K562 (cell line): ENCODE measurements around the gene TRIM2. TPM values are rescaled to one million over a fixed set of nuclear protein-coding genes. Genes with fewer than 3 reads are reported as not detected.

Experiments used
- ATAC-seq: fragments of 200-7000 bp; cut with Tn5 transposase; 3 replicates; pipeline ENCODE4 v1.9.1; 2020; ENCODE audit warnings: moderate library complexity
- BruUV-seq: library from RNA; stranded (reverse); fragments of 400-500 nt; replicated peaks from 2 replicates; lab custom pipeline; 2021; lab: Mats Ljungman, UMichigan
- CTCF ChIA-PET: fragments of 300-600 bp; formaldehyde crosslinking; extraction: SDS; loops from one replicate; lab custom pipeline; 2021; ENCODE audit warnings: low intra/inter-chr PET ratio; lab: Yijun Ruan, JAX
- POLR2A ChIA-PET: fragments of 300-600, 350-650 bp; sonication (Branson Sonifier 250); formaldehyde crosslinking; extraction: SDS; loops from one replicate; lab custom pipeline; 2021; ENCODE audit warnings: antibody characterized with exemption, inconsistent platforms; lab: Yijun Ruan, JAX
- DNase-seq, 4 experiments: peaks; one replicate each; pipeline versions ENCODE4 v3.0.0 to v3.0.0-alpha.2; 2011 to 2018; ENCODE audit warnings: low spot score in 3 of 4, mixed read lengths in 3 of 4; ENCODE audit errors: extremely low read depth in 1 of 4
- FAIRE-seq: peaks from 2 replicates; lab custom pipeline; 2011; peaks lifted over from hg19 to GRCh38; lab: Jason Lieb, UNC
- H2AFZ ChIP-seq: 2 replicates; pipeline ENCODE4 v1.6.0; 2011; ENCODE audit warnings: low read depth, low read length, control low read depth, inconsistent platforms
- H3K27ac ChIP-seq: fragments of 200-600 bp; 3 replicates; pipeline ENCODE4 v1.8.0; 2011; ENCODE audit warnings: low read depth, mild to moderate bottlenecking, control low read depth, inconsistent platforms, low read length, moderate library complexity, mixed read lengths; ENCODE audit errors: extremely low read depth
- H3K27me3 ChIP-seq, 2 experiments: fragments of 300-600 bp in 1 of 2; 2 replicates in 1 of 2; 3 replicates in 1 of 2; pipeline versions ENCODE4 v1.6.0 to v1.8.0; 2011; ENCODE audit warnings: inconsistent platforms in 2 of 2, low read length in 2 of 2, mild to moderate bottlenecking in 1 of 2, mixed read lengths in 1 of 2, moderate library complexity in 1 of 2; ENCODE audit not compliant: control insufficient read depth in 2 of 2, insufficient read depth in 2 of 2
- H3K36me3 ChIP-seq: fragments of 300-600 bp; 3 replicates; pipeline ENCODE4 v1.8.0; 2011; ENCODE audit warnings: mild to moderate bottlenecking, low read length, inconsistent platforms; ENCODE audit not compliant: control insufficient read depth, insufficient read depth
- H3K4me1 ChIP-seq, 2 experiments: fragments of 200-600 bp in 1 of 2; replicated peaks in 1 of 2; 2 replicates in 1 of 2; 3 replicates in 1 of 2; pipeline versions ENCODE4 v1.5.1 to v1.8.0; 2011; ENCODE audit warnings: inconsistent platforms in 2 of 2, low read length in 2 of 2, mild to moderate bottlenecking in 1 of 2, mixed read lengths in 1 of 2, moderate library complexity in 1 of 2; ENCODE audit not compliant: control insufficient read depth in 2 of 2, insufficient read depth in 2 of 2
- H3K4me2 ChIP-seq: 2 replicates; pipeline ENCODE4 v1.6.1; 2011; ENCODE audit warnings: low read length, control low read depth, inconsistent platforms, mixed read lengths; ENCODE audit not compliant: insufficient read depth
- H3K4me3 ChIP-seq: fragments of 200-600 bp; sonication (generic), shearing (Covaris generic); 2 replicates; pipeline ENCODE4 v1.5.1; 2016; ENCODE audit warnings: control low read depth, inconsistent platforms
- H3K79me2 ChIP-seq: fragments of 200-600 bp; 3 replicates; pipeline ENCODE4 v1.8.0; 2011; ENCODE audit warnings: low read length, inconsistent platforms; ENCODE audit not compliant: control insufficient read depth, insufficient read depth
- H3K9ac ChIP-seq, 2 experiments: 2 replicates each; pipeline versions ENCODE4 v1.6.0 to v1.6.1; 2011; ENCODE audit warnings: low read depth in 2 of 2, low read length in 2 of 2, control low read depth in 1 of 2, inconsistent platforms in 1 of 2, mild to moderate bottlenecking in 1 of 2, mixed read lengths in 1 of 2; ENCODE audit not compliant: insufficient read depth in 1 of 2
- H3K9me1 ChIP-seq: one replicate; pipeline ENCODE4 v1.6.0; 2011; ENCODE audit warnings: inconsistent platforms, mild to moderate bottlenecking, low read length, moderate library complexity; ENCODE audit not compliant: control insufficient read depth, insufficient read depth
- H3K9me3 ChIP-seq: replicated peaks from 2 replicates; pipeline ENCODE4 v1.5.1; 2011; ENCODE audit warnings: low read depth, low read length, inconsistent platforms; ENCODE audit not compliant: control insufficient read depth, insufficient read depth
- H4K20me1 ChIP-seq: replicated peaks from 2 replicates; pipeline ENCODE4 v1.6.1; 2011; ENCODE audit warnings: low read length, inconsistent platforms, mixed read lengths; ENCODE audit not compliant: control insufficient read depth, insufficient read depth
- CBX2 ChIP-seq: fragments of 200-600 bp; sonication (generic); IDR thresholded peaks from one replicate; pipeline ENCODE4 v1.6.1; 2012; ENCODE audit warnings: mild to moderate bottlenecking, low read length, inconsistent platforms; ENCODE audit not compliant: insufficient read depth, poor library complexity, severe bottlenecking
- ETS2 ChIP-seq: IDR thresholded peaks from 2 replicates; pipeline ENCODE4 v1.6.1; 2016; ENCODE audit warnings: borderline replicate concordance, missing genetic modification characterization, mild to moderate bottlenecking, moderate library complexity, missing compliant biosample characterization; ENCODE audit not compliant: poor library complexity, severe bottlenecking
- NBN ChIP-seq: fragments of 450-650 bp; IDR thresholded peaks from 2 replicates; pipeline ENCODE4 v1.6.1; 2016; ENCODE audit warnings: low read depth, mild to moderate bottlenecking
- PHF20 ChIP-seq: fragments of 450-650 bp; IDR thresholded peaks from 2 replicates; pipeline ENCODE4 v1.6.1; 2018; ENCODE audit not compliant: partially characterized antibody
- PTRF ChIP-seq: fragments of 450-650 bp; IDR thresholded peaks from 2 replicates; pipeline ENCODE4 v1.6.1; 2016; ENCODE audit warnings: mild to moderate bottlenecking, missing genetic modification characterization, missing compliant biosample characterization
- RFX5 ChIP-seq: IDR thresholded peaks from 2 replicates; pipeline ENCODE4 v1.6.1; 2011; ENCODE audit warnings: low read depth, mild to moderate bottlenecking, improper control_type of control experiment, low read length
- SIRT6 ChIP-seq: IDR thresholded peaks from one replicate; pipeline ENCODE4 v1.6.1; 2012; ENCODE audit warnings: low read depth, mild to moderate bottlenecking, control low read depth, inconsistent platforms, low read length, moderate library complexity
- SREBF1 ChIP-seq: fragments of 150-350 bp; IDR thresholded peaks from 2 replicates; pipeline ENCODE4 v1.6.1; 2014; ENCODE audit warnings: antibody characterized with exemption, low read depth, low read length, borderline replicate concordance
- SRSF1 ChIP-seq: fragments of 200-400 bp; formaldehyde crosslinking; IDR thresholded peaks from 2 replicates; pipeline ENCODE4 v1.6.1; 2017; ENCODE audit warnings: mild to moderate bottlenecking, low read depth, low read length, moderate library complexity
- ZKSCAN1 ChIP-seq: fragments of 150-350 bp; IDR thresholded peaks from 2 replicates; pipeline ENCODE4 v1.6.1; 2016; ENCODE audit warnings: low read depth, low read length
- ZNF444 ChIP-seq: fragments of 250-450 bp; sonication (Bioruptor Pico); IDR thresholded peaks from 2 replicates; pipeline ENCODE4 v1.4.0; 2020; ENCODE audit warnings: mild to moderate bottlenecking, moderate library complexity
- ZNF561 ChIP-seq: fragments of 450-650 bp; formaldehyde crosslinking; conservative IDR thresholded peaks from 2 replicates; pipeline ENCODE4 v1.4.0; 2020; ENCODE audit warnings: mild to moderate bottlenecking, moderate library complexity
- WGBS: fragments of 100-300 bp; shearing (Covaris generic); methylation state at CpG from one replicate; pipeline ENCODE4 v1.1.6; 2016; ENCODE audit warnings: low coverage, mixed read lengths; ENCODE audit not compliant: insufficient coverage; ENCODE audit errors: missing lambda C conversion rate; 5-methylcytosine and 5-hydroxymethylcytosine counted together
- in situ Hi-C: fragments of 300-500 bp; cut with MboI; formaldehyde crosslinking; loops from 4 replicates; pipeline ENCODE4 v1.15.0; 2018; ENCODE audit warnings: inconsistent platforms, mixed read lengths
- intact Hi-C: fragments of 100-400 bp; cut with micrococcal nuclease; formaldehyde crosslinking; loops from 2 replicates; pipeline ENCODE4 v1.14.2; 2022
- polyA plus RNA-seq, 8 experiments: library from polyadenylated mRNA; depleted of rRNA in 4 of 8; stranded (reverse) in 5 of 8; unstranded in 3 of 8; fragments of >200 nt; fragmentation: Nextera tagmentation in 2 of 8; fragmentation: Illumina TruSeq in 1 of 8; extraction: Ambion mirVana in 2 of 8; extraction: Trizol in 1 of 8; gene quantifications; 2 replicates each; pipeline versions ENCODE4 v1.2.1 to v1.2.3, GENCODE V29; 2011 to 2014; ENCODE audit warnings: inconsistent platforms in 1 of 8, missing spikeins in 1 of 8
- total RNA-seq, 7 experiments: library from RNA; depleted of rRNA in 6 of 7; stranded (reverse); fragments of >200 nt in 6 of 7; fragmentation: Illumina TruSeq in 2 of 7; extraction: Trizol in 2 of 7; gene quantifications; 2 replicates each; pipeline versions ENCODE4 v1.2.1 to v1.2.3, GENCODE V29; 2011 to 2021; ENCODE audit warnings: low replicate concordance in 1 of 7
- TF ChIP-seq, protein P1 (sequence below): fragments of 450-650 bp; IDR thresholded peaks from 2 replicates; pipeline ENCODE4 v1.6.1; 2017; ENCODE audit warnings: antibody characterized with exemption
- TF ChIP-seq, protein P2 (sequence below): sonication (generic); formaldehyde crosslinking; IDR thresholded peaks from 2 replicates; pipeline ENCODE4 v1.8.0; 2022; ENCODE audit warnings: missing genetic modification reagents, mild to moderate bottlenecking, borderline replicate concordance
- TF ChIP-seq, protein P3 (sequence below): fragments of 250-450 bp; sonication (Bioruptor Pico); IDR thresholded peaks from 2 replicates; pipeline ENCODE4 v1.5.1; 2021; ENCODE audit warnings: mild to moderate bottlenecking
- TF ChIP-seq, protein P4 (sequence below): fragments of 450-650 bp; IDR thresholded peaks from 2 replicates; pipeline ENCODE4 v1.6.1; 2016

Gene TRIM2
- total and polyA plus RNA-seq, 9 of the 15 experiments (the other 6 are each of a cell fraction or from before 2014, with no cell fraction given): 0.01 to 0.41 (median 0.13) TPM; not detected in 1

DNA sequence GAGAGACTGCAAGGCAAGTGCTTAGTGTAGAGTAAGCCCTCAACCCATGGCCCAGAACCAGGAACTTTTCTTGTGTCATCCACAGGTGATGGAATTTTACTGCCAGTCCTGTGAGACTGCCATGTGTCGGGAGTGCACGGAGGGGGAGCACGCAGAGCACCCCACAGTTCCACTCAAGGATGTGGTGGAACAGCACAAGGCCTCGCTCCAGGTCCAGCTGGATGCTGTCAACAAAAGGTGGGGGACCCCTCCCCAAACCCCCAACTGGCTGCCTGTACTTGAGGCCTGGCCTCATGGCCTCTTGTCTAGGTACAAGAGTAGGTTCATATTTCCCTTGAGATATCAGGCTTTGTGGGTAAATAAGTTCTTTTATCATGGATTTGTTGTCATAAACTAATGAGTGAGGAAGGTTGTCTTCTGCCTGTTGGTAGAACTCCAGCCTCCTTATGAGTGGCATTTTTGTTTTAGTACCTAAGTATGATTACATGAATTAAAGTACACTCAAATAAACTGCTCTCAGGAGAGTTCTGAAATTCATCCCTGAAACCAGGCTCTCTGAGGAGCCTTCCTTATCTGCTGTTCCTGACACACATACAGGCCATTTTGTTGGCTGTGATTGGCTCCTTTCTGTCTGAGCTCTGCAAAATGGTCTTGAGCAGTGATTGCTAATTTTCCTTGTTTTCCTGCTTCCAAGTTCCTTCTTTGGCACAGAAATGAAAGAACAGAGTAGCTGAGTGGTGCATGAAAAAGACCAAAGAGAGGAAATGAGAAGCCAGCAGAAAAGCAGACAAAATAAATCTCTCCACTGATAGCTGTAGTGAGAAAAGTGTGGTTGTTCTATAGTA lies 88.9 kb downstream of the TRIM2 start:
- ChIA-PET POLR2A (interaction anchor here (0.7 to 0.9 kb wide), 2 partner anchors 13 to 401 kb away, joined by 3 read pairs; no protein-coding TSS in a partner anchor), CTCF (no interaction called here)
- DNase-seq (no peak), ATAC-seq (no peak), FAIRE-seq (no peak)
- H3K27ac ChIP-seq: no peak overlapping the region
- peaks cover 0 to 9% of the 10 kb centered on the region in 2 experiments; a peak in 2 of 5 replicates for H3K4me1 ChIP-seq
- no peaks in the 10 kb centered on the region for H3K36me3 ChIP-seq
- H3K4me2 ChIP-seq: no peak overlapping the region
- intact Hi-C loops (no loop called here), in situ Hi-C loops (no loop called here)
- H3K4me3 ChIP-seq: no peak overlapping the region
- no peaks in the 10 kb centered on the region for H4K20me1 ChIP-seq
- peaks cover 18 to 33% of the 10 kb centered on the region in 2 experiments for H3K27me3 ChIP-seq
- H3K9me3 ChIP-seq: no peaks in the 10 kb centered on the region
- H3K9me1 ChIP-seq: no peaks in the 10 kb centered on the region
- no peak overlapping the region for H3K9ac ChIP-seq
- no TSS peak for BruUV-seq
- WGBS: 3% methylated on average over 4 of the region's 4 CpGs
- H3K79me2 ChIP-seq: no peaks in the 10 kb centered on the region
- H2AFZ ChIP-seq: no peak overlapping the region
- TF ChIP-seq ETS2 (tag) (no peak), CBX2 (no peak), ZKSCAN1 (no peak), PTRF (tag) (no peak), ZNF444 (CRISPR knock-in tag) (no peak), NBN (no peak), SRSF1 (no peak), RFX5 (no peak), PHF20 (no peak), SIRT6 (no peak), SREBF1 (no peak), ZNF561 (CRISPR knock-in tag) (no peak)
- TF ChIP-seq, protein P1, sequence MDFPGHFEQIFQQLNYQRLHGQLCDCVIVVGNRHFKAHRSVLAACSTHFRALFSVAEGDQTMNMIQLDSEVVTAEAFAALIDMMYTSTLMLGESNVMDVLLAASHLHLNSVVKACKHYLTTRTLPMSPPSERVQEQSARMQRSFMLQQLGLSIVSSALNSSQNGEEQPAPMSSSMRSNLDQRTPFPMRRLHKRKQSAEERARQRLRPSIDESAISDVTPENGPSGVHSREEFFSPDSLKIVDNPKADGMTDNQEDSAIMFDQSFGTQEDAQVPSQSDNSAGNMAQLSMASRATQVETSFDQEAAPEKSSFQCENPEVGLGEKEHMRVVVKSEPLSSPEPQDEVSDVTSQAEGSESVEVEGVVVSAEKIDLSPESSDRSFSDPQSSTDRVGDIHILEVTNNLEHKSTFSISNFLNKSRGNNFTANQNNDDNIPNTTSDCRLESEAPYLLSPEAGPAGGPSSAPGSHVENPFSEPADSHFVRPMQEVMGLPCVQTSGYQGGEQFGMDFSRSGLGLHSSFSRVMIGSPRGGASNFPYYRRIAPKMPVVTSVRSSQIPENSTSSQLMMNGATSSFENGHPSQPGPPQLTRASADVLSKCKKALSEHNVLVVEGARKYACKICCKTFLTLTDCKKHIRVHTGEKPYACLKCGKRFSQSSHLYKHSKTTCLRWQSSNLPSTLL: no peak
- TF ChIP-seq, protein P2, sequence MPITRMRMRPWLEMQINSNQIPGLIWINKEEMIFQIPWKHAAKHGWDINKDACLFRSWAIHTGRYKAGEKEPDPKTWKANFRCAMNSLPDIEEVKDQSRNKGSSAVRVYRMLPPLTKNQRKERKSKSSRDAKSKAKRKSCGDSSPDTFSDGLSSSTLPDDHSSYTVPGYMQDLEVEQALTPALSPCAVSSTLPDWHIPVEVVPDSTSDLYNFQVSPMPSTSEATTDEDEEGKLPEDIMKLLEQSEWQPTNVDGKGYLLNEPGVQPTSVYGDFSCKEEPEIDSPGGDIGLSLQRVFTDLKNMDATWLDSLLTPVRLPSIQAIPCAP (CRISPR knock-in tag): no peak
- TF ChIP-seq, protein P3, sequence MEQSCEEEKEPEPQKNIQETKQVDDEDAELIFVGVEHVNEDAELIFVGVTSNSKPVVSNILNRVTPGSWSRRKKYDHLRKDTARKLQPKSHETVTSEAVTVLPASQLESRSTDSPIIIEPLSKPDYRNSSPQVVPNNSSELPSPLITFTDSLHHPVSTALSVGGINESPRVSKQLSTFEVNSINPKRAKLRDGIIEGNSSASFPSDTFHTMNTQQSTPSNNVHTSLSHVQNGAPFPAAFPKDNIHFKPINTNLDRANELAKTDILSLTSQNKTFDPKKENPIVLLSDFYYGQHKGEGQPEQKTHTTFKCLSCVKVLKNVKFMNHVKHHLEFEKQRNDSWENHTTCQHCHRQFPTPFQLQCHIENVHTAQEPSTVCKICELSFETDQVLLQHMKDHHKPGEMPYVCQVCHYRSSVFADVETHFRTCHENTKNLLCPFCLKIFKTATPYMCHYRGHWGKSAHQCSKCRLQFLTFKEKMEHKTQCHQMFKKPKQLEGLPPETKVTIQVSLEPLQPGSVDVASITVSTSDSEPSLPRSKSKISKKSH: no peak
- TF ChIP-seq, protein P4, sequence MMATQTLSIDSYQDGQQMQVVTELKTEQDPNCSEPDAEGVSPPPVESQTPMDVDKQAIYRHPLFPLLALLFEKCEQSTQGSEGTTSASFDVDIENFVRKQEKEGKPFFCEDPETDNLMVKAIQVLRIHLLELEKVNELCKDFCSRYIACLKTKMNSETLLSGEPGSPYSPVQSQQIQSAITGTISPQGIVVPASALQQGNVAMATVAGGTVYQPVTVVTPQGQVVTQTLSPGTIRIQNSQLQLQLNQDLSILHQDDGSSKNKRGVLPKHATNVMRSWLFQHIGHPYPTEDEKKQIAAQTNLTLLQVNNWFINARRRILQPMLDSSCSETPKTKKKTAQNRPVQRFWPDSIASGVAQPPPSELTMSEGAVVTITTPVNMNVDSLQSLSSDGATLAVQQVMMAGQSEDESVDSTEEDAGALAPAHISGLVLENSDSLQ: no peak
